ENCODE measurements around the gene ATP7A.
"Not testable (repeated sequence)": the region's sequence is repeated elsewhere in the genome, so short reads cannot be mapped to it uniquely, and the experiment has no call there.

ATP7A gene

DNA sequence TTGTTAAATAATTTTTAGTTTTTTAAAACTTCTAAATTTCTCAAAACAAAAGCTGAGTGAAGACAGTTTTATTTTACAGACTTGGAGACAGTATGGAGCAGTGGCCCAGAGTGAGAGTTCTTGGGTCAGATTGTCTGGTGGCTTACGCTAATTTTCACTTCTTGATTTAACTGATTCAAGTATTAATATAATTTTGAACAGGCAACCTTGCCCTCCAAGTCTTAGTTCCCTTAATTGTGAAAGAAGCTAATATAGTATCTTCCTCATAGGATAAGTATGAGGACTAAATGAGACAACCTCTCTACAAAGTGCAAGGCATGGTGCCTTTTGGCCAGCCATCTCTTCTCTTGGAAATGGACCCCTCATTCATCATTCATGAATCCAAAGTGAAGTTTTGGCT lies 25.4 kb downstream of the ATP7A start:
- no peak overlapping the region for H3K27ac ChIP-seq

DNA sequence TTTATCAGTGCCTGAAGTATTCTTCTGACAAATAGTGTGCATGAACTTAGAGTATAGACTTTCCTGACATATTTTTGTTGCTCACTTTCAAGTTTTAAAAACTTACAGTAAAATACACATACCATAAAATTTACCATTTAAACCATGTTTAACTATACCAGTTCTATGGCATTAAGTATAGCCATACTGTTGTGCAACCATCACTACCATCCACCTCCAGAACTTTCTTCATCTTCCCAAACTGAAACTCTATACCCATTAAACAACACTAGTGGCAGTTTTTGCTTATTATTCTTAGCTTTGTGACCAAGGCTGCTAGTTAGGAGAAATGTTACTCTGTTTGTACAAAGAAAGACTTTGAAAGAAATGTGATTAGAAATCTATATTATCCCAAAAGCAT lies 25.8 kb downstream of the ATP7A start:
- DNase-seq, result no peak
- TF ChIP-seq, protein P1, sequence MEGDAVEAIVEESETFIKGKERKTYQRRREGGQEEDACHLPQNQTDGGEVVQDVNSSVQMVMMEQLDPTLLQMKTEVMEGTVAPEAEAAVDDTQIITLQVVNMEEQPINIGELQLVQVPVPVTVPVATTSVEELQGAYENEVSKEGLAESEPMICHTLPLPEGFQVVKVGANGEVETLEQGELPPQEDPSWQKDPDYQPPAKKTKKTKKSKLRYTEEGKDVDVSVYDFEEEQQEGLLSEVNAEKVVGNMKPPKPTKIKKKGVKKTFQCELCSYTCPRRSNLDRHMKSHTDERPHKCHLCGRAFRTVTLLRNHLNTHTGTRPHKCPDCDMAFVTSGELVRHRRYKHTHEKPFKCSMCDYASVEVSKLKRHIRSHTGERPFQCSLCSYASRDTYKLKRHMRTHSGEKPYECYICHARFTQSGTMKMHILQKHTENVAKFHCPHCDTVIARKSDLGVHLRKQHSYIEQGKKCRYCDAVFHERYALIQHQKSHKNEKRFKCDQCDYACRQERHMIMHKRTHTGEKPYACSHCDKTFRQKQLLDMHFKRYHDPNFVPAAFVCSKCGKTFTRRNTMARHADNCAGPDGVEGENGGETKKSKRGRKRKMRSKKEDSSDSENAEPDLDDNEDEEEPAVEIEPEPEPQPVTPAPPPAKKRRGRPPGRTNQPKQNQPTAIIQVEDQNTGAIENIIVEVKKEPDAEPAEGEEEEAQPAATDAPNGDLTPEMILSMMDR (IDR thresholded peaks at IDR 0.05), result no peak
- H3K36me3 ChIP-seq, result no peaks in the 10 kb centered on the region
- H3K27me3 ChIP-seq, result no peaks in the 10 kb centered on the region
- H3K4me3 ChIP-seq, result no peak overlapping the region
- H3K27ac ChIP-seq, result no peak overlapping the region
- intact Hi-C loops (cut with DNase I; ENCODE audit: low total_unique reads), result no loop called here
- H3K9me3 ChIP-seq, result no peaks in the 10 kb centered on the region
- H3K4me1 ChIP-seq, result no peaks in the 10 kb centered on the region

More for the DNA sequence above, 25.4 kb downstream of the ATP7A start:
- intact Hi-C loops (cut with DNase I; ENCODE audit: low total_unique reads), result no loop called here
- Histone ChIP-seq H3K27me3 (no peaks in the 10 kb centered on the region), H3K4me3 (no peak overlapping the region), H3K9me3 (no peaks in the 10 kb centered on the region), H3K36me3 (no peaks in the 10 kb centered on the region), H3K4me1 (no peaks in the 10 kb centered on the region)
- no peak for DNase-seq
- TF ChIP-seq, protein P1 (IDR thresholded peaks at IDR 0.05), result no peak

DNA sequence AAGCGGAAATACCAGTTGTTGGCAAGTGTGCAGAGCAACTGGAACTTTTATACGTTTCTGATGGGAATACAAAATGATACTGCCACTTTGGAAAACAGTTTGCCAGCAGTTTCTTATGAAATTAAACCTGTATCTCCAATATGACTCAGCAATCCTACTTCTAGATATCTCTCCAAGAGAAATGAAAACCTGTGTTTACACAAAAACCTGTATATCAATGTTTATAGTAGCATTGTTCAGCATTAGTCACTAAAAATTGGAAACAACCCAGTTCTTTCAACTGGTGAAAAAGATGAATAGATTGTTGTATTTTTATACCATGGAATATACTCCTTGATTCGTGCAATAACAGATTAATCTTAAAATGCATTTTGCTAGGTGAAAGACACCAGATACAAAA lies 26.8 kb downstream of the ATP7A start:
- H3K4me1 ChIP-seq, result no peaks in the 10 kb centered on the region
- intact Hi-C loops (cut with DNase I; ENCODE audit: low total_unique reads), result no loop called here
- no peaks in the 10 kb centered on the region for H3K36me3 ChIP-seq
- no peaks in the 10 kb centered on the region for H3K27me3 ChIP-seq
- no peak overlapping the region for H3K27ac ChIP-seq
- DNase-seq, result no peak
- H3K4me3 ChIP-seq, result no peak overlapping the region
- H3K9me3 ChIP-seq, result no peaks in the 10 kb centered on the region
- TF ChIP-seq, protein P1 (IDR thresholded peaks at IDR 0.05), result no peak

DNA sequence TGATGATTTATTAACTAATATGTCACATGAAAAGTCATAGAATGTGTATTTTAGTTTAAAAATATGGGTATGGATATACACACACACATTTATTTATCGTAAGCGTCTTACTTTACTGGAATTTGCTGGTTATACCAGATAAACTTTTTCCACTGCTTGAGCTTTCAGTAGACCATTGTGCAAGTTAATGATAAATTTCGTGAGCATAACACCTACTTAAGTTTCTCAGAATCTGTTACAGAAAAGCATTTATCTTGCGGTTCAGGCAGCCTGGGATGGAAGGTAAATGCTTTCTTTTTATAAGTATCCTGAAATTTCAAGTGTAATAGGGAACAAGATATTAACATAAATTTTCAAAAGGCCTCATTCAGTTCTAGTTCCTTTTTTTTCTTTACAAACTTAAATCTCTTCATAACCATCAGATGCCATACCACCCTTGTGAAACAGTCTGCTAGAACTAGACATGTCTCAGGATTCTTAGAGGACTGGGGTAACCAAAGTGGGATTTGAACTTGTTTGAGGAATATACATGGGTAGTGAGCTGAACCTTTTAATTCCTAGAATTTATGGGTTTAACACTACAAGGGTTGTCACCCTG lies 27.7 kb downstream of the ATP7A start:
- H3K27ac ChIP-seq, result no peak overlapping the region
- TF ChIP-seq, protein P1 (IDR thresholded peaks at IDR 0.05), result no peak
- intact Hi-C loops (cut with DNase I; ENCODE audit: low total_unique reads), result no loop called here
- no peaks in the 10 kb centered on the region for H3K4me1 ChIP-seq
- H3K27me3 ChIP-seq, result no peaks in the 10 kb centered on the region
- no peak overlapping the region for H3K4me3 ChIP-seq
- no peaks in the 10 kb centered on the region for H3K9me3 ChIP-seq
- no peaks in the 10 kb centered on the region for H3K36me3 ChIP-seq
- DNase-seq, result no peak

DNA sequence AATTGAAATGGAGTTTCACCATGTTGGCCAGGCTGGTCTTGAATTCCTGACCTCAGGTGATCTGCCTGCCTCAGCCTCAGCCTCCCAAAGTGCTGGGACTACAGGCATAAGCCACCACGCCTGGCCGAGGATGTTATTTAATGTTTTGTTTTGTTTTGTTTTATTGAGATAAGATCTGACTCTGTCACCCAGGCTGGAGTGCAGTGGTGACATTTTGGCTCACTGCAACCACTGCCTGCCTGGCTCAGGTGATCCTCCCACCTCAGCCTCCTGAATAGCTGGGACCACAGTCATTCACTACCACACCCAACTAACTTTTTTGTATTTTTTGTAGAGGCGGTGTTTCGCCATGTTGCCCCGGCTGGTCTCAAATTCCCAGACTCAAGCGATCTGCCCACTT lies 34.5 kb downstream of the ATP7A start:
- H3K27me3 ChIP-seq; H3K4me1 ChIP-seq; DNase-seq; H3K4me3 ChIP-seq; H3K36me3 ChIP-seq; intact Hi-C loops (cut with DNase I; ENCODE audit: low total_unique reads); H3K27ac ChIP-seq; H3K9me3 ChIP-seq: not testable (repeated sequence)

DNA sequence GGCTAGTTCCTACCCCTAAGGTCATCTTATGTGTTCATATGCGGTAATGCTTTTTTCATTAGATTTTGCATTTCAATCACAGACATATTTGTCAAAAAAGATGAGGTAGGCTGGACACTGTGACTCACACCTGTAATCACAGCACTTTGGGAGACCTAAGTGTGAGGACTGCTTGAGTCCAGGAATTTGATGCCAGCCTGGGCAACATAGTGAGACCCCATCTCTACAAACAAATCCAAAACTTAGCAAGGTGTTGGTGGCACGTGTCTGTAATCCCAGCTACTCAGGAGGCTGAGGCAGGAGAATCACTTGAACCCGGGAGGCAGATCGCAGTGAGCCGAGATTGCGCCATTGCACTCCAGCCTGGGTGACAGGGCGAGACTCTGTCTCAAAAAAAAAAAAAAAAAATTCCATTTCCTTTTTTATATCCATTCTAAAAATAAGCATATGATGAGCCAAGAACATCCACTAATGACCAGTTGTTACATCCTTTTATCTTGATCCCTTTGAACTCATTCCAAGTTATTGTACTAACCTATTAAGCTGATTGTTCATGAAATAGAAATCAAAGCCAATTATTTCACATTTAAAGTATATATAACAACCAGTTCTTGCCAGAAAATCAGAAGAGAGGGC lies 35.5 kb downstream of the ATP7A start:
- Histone ChIP-seq H3K36me3 (no peaks in the 10 kb centered on the region), H3K27ac (no peak overlapping the region), H3K4me1 (no peaks in the 10 kb centered on the region), H3K4me3 (no peak overlapping the region), H3K27me3 (no peaks in the 10 kb centered on the region), H3K9me3 (no peaks in the 10 kb centered on the region)
- no peak for DNase-seq
- intact Hi-C loops (cut with DNase I; ENCODE audit: low total_unique reads), result no loop called here
- TF ChIP-seq, protein P1 (IDR thresholded peaks at IDR 0.05), result no peak

Measured in tibial artery (tissue), 4 donors.